SKM-1 treated with dmso at 0.1 percent for 144 hours (cell line): ENCODE measurements around the gene ATP1B1.

Experiments
- DNase-seq: peaks from one replicate; lab custom pipeline; 2025; ENCODE audit not compliant: unreplicated experiment; lab: John Stamatoyannopoulos, UW

Gene ATP1B1

DNA sequence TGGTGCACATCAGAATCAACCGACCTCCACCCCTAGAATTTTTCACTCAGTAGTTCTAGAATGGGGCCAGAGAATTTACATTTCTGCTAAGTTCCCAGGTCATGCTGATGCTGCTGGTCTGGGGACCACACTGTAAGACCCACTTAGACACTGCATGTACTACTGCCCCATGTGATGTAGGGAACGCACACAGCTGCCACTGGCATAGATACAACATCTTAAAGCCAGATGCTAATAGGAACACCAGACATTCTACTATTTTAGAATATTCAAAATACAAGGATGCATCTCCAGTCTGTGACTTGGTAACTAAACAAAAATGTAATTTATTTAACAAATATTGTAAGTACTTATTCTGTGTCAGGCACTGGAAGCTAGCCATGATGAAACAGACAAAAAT is 14.1 kb upstream of the ATP1B1 start:
- DNase-seq, result no peak

GRCh38 chr1:169094897-169095569 is 11.5 kb upstream of the ATP1B1 start:
- no peak for DNase-seq

GRCh38 chr1:169098380-169098779 is 8.1 kb upstream of the ATP1B1 start:
- no peak for DNase-seq

DNA sequence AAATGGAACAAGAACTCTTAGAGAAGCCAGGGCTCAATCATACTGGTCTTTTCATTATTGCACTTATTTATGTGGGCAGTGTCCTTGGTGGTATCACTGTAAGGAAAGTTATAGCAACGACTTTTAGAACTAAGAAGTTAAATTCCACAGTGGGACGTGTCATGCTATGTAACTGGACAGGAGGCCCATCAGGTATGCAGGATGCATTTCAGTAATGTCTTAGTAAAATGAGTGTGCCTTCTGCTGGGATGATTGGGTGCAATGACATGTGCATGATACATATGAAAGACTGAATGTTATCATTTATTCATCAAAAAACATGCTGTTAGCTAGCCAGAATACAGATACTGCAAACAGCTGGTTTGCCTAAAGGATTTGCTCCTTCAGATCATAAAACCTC is 6.9 kb upstream of the ATP1B1 start:
- DNase-seq, result no peak

- no peak for DNase-seq
Measured at GRCh38 chr1:169100208-169100607, 6.3 kb upstream of the ATP1B1 start.

DNA sequence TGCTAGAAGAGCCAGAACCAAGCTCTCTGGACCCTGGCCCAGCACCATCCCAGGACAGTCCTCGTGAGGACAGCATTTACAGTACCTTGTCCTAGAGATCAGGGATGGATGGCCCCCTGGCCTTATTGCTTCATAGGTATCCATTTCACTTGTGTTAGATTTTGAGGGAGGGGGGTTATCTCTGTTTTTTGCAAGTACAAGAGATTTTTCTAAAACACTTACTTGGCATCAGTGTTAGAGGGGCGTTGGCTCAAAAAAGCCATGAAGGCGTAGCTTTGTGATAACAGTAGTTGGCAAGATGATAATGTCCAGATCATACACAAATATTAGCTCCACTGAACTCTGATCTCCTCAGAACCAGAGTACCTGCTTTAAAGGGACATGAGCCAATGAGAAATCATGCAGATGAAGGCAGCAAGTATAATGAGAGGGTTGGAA is 5.8 kb upstream of the ATP1B1 start:
- DNase-seq, result no peak

DNA sequence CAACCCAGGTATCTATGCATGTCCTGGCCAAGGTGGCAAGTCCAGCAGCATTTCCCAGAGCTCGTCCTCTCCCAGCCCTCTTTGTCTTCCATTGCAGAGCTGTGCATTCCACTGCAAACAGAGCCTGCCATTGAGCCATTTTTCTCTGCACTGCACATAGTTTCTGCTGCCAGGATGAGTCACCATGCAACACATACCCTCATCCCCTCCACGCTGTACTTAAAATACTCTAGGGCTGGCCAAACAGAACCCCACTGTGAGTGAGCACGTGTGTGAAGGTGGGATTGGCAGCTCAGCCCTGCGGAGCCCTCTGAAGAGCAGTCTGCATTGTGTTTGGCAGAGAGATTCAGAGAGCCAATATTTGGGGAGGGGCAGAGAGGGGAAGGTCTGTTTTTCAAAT is 3.9 kb upstream of the ATP1B1 start:
- no peak for DNase-seq

- no peak for DNase-seq
Measured at GRCh38 chr1:169103002-169103401, 3.5 kb upstream of the ATP1B1 start.

- DNase-seq, result no peak
Measured at GRCh38 chr1:169103480-169103893, 3.0 kb upstream of the ATP1B1 start.

GRCh38 chr1:169105087-169105433 is 1.4 kb upstream of the ATP1B1 start:
- no peak for DNase-seq

DNA sequence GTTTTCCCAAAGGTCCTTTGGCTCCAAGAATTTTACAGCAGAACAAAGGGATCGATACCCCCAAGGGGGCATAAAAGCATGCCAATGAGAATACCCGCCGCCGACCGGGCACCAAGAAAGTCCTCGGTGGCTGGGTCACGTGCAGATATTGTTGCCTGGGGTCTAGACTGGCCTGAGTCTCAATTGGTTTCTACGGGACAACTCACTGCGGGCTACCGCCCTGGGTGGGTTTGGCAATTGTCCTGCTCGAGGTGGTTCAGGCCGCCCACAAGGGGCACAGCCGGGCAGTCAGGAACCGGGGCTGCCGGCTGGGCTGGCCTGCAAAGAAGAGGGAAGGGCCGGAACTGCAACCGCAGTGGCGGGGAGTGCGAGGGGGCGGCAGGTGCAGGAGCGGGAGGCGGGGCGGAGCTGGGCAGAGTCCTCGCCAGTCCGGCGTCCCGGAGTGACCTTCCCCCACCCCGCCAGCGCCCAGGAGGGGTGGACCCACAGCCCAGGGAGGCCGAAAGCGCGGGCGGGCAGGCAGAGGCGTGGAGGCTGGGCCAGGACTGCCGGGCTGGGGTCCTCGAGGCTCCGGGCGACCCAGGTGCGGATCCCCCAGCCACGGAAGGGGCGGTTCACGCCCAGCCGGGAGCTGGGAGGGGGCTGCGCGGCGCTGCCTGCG is 926 bp upstream of the ATP1B1 start:
- DNase-seq, result peak; percentile 62

DNA sequence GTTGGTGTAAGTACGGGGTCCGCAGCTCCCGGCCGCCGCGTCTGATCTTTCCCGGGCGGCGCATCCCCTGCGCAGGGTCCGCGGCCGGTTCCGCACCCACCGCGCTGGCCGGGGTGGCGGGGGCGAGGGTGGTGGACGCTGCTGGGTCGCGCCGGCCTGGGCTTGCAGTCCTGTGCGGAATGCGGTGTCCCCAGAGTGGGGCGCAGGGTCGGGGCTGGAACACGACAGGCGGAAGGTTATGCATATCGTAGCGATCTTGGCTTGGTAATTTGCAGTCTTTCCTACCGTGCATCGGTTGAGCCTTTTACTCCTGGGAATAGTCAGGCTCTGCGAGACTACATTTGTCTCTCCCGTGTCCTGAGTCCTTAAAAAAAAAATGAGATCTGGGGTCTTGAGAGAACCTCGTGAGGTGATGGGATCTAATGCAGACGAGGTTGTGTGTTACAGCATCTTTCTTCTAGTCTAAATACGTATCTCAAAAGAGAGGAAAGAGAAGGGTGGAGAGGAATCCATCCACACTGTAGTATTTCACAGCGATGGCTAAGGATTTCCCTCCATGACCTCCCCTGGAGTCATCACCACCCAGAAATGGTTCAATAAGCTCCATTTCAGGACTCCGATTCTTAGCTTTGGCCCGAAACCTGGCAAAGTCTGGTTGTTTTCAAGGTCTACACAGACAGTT is 572 bp downstream of the ATP1B1 start:
- DNase-seq, result no peak

DNA sequence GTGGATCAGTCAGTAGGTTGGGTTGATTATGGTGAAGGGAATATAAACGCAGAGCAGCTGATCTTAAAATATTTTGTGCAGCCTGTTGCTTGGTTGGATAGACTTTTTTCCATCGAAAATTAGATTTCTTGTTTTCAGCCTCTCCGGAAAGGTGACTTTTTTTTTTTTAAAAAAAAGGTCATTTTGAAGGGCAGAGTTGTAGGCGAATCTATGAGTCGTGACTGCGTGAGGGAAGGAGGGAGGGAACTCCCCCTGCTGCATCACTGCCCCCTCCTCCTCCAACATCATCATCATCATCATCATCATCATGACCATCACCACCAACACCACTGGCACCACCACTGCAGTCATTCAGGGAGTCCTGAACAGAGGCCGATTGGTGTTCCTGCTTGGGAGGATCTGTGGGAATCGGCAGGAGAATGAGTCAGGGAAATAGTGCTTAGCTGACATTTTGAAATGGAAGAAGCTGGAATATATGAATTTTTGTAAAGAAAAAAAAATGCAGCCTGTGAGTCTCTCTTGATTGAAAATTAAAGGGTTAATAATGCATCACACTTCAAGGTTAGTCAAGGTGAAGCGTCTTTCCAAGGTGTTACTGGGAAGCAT is 1.2 kb downstream of the ATP1B1 start:
- DNase-seq, result no peak

- DNase-seq, result no peak
Measured at GRCh38 chr1:169108223-169108622, 1.7 kb downstream of the ATP1B1 start.

- DNase-seq, result no peak
Measured at GRCh38 chr1:169108863-169109560, 2.5 kb downstream of the ATP1B1 start.

DNA sequence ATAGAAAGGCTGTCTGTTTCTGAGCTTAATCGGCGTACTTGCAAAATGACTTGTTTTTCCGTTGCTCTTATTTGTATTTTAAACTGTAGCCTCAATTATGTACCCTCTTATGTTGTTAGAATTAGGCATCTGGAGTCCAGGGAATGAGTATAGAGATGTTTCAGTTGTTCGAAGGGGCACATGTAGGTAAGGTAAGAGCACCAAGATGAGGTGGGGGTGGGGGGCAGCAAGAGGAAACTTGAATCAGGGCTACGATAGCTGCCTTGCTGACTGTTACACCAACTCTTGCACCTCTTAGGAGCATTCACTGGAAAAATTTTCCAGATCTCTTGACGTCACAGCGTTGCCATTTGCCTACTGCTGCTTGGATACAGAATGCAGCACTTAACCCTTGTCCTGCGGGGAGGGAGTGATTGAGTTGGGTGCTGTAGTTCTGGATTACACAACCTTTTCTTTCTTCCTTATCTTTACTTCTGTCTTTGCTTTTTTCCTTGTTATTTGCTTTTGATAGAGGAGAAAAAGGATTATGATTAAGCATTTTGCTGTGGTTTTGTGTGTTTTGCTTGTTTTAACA is 3.2 kb downstream of the ATP1B1 start:
- no peak for DNase-seq

GRCh38 chr1:169110236-169110635 is 3.7 kb downstream of the ATP1B1 start:
- no peak for DNase-seq

GRCh38 chr1:169110689-169111447 is 4.4 kb downstream of the ATP1B1 start:
- no peak for DNase-seq

DNA sequence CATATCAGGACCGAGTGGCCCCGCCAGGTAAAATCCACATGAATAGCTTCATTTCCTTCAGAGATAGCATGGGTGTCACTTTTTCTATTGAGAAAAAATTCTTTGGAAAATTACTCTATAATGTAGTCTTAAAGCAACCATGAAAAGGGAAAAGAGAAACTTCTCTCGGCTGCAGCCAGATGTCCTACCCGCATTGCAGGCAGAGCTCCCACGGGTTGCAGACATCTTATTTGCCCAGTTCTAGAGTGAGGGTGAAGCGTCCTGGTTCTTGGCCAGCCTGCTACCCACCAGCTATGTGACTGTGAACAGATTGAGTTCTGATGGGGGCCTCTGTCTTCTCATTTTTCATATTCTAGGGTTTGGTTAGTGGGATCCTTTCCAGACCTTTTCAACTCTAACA is 5.0 kb downstream of the ATP1B1 start:
- DNase-seq, result no peak

DNA sequence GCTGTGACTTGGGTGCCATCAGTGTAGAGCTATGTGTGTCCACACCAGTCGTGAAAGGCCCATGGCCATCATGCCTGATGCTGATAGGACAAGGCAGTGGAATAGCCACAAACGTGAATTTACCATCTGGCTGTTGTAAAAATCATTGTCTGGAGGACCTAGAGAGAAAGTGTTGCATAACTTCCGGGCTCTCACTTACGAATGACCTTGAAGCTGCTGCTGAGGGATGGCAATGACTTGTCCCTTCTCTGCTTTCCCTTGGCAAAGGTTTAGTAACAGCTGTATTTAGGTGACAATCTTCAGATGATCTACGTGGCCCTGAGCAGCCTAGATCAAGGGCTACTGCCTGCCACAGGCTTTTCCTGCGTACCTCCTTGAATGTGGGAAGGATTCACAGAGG is 5.8 kb downstream of the ATP1B1 start:
- DNase-seq, result peak; percentile 24
